Astrocyte (in vitro differentiated cells and primary cell): ENCODE data around the gene EXOC4. TPM values are rescaled to one million over a fixed set of nuclear protein-coding genes. Genes with fewer than 3 reads are reported as not detected.

Experiments used
- DNase-seq: peaks from one replicate; pipeline ENCODE4 v3.0.0-alpha.2; 2010; ENCODE audit warnings: low read depth
- FAIRE-seq: peaks from 2 replicates; lab custom pipeline; 2011; peaks lifted over from hg19 to GRCh38; lab: Jason Lieb, UNC
- H2AFZ ChIP-seq: 2 replicates; pipeline ENCODE4 v1.6.0; 2012; ENCODE audit warnings: low read depth, low read length, inconsistent platforms
- H3K27ac ChIP-seq: 2 replicates; pipeline ENCODE4 v1.5.1; 2011; ENCODE audit warnings: low read depth, low read length, inconsistent platforms
- H3K27me3 ChIP-seq: 2 replicates; pipeline ENCODE4 v1.6.0; 2011; ENCODE audit warnings: low read length, inconsistent platforms; ENCODE audit not compliant: insufficient read depth
- H3K36me3 ChIP-seq: 2 replicates; pipeline ENCODE4 v1.5.1; 2011; ENCODE audit warnings: low read length, inconsistent platforms; ENCODE audit not compliant: insufficient read depth
- H3K4me1 ChIP-seq: 2 replicates; pipeline ENCODE4 v1.5.1; 2011; ENCODE audit warnings: low read length, inconsistent platforms; ENCODE audit not compliant: insufficient read depth
- H3K4me2 ChIP-seq: 2 replicates; pipeline ENCODE4 v1.6.0; 2012; ENCODE audit warnings: low read length, inconsistent platforms
- H3K4me3 ChIP-seq: 2 replicates; pipeline ENCODE4 v1.5.1; 2011; ENCODE audit warnings: low read depth, mild to moderate bottlenecking, low read length, inconsistent platforms; ENCODE audit not compliant: insufficient read depth
- H3K79me2 ChIP-seq: 2 replicates; pipeline ENCODE4 v1.6.0; 2012; ENCODE audit warnings: mild to moderate bottlenecking, low read length, inconsistent platforms; ENCODE audit not compliant: insufficient read depth
- H3K9ac ChIP-seq: 2 replicates; pipeline ENCODE4 v1.6.0; 2012; ENCODE audit warnings: mild to moderate bottlenecking, low read length, inconsistent platforms
- H3K9me3 ChIP-seq: 2 replicates; pipeline ENCODE4 v1.5.1; 2012; ENCODE audit warnings: low read depth, mild to moderate bottlenecking, low read length, inconsistent platforms; ENCODE audit not compliant: insufficient read depth
- H4K20me1 ChIP-seq: 2 replicates; pipeline ENCODE4 v1.6.0; 2012; ENCODE audit warnings: low read length, inconsistent platforms; ENCODE audit not compliant: insufficient read depth
- H3K27ac Mint-ChIP-seq: one replicate; pipeline ENCODE4 v1.8.0; 2021; ENCODE audit warnings: mild to moderate bottlenecking, mixed read lengths; ENCODE audit not compliant: unreplicated experiment
- H3K27me3 Mint-ChIP-seq: one replicate; pipeline ENCODE4 v1.8.0; 2021; ENCODE audit warnings: low read depth, mixed read lengths; ENCODE audit not compliant: unreplicated experiment
- H3K36me3 Mint-ChIP-seq: one replicate; pipeline ENCODE4 v1.8.0; 2021; ENCODE audit warnings: low read depth, mixed read lengths; ENCODE audit not compliant: unreplicated experiment
- H3K4me1 Mint-ChIP-seq: one replicate; pipeline ENCODE4 v1.8.0; 2021; ENCODE audit warnings: low read depth, mixed read lengths; ENCODE audit not compliant: unreplicated experiment
- H3K4me3 Mint-ChIP-seq: one replicate; pipeline ENCODE4 v1.8.0; 2021; ENCODE audit warnings: mild to moderate bottlenecking, moderate library complexity, mixed read lengths; ENCODE audit not compliant: unreplicated experiment
- H3K9me3 Mint-ChIP-seq: one replicate; pipeline ENCODE4 v1.8.0; 2021; ENCODE audit warnings: mild to moderate bottlenecking, mixed read lengths; ENCODE audit not compliant: unreplicated experiment
- CTCF ChIP-seq: IDR thresholded peaks from 2 replicates; pipeline ENCODE4 v1.5.1; 2011; ENCODE audit warnings: low read depth, mild to moderate bottlenecking, inconsistent platforms, low read length, moderate library complexity; ENCODE audit not compliant: insufficient read depth
- EZH2 ChIP-seq: IDR thresholded peaks from 2 replicates; pipeline ENCODE4 v1.6.1; 2012; ENCODE audit warnings: mild to moderate bottlenecking, low read length, inconsistent platforms; ENCODE audit not compliant: insufficient read depth
- total RNA-seq: library from RNA; stranded (reverse); gene quantifications from 2 replicates; pipeline ENCODE4 v1.2.1, GENCODE V29; 2021

Gene EXOC4
- total RNA-seq, 1 donor from 2014 or later, result 57.5 TPM

- H3K4me3 Mint-ChIP-seq, result no peak overlapping the region
Observed at GRCh38 chr7:134058980-134059379, 806.1 kb downstream of the EXOC4 start.

GRCh38 chr7:134059921-134060320 lies 807.0 kb downstream of the EXOC4 start:
- no peak for DNase-seq
- H3K27me3 Mint-ChIP-seq, result no peaks in the 10 kb centered on the region
- H3K27ac Mint-ChIP-seq, result no peak overlapping the region
- Histone ChIP-seq H3K9me3 (no peaks in the 10 kb centered on the region), H3K4me3 (no peak overlapping the region), H3K4me2 (no peak overlapping the region), H2AFZ (no peak overlapping the region), H3K27me3 (no peaks in the 10 kb centered on the region), H3K79me2 (no peaks in the 10 kb centered on the region), H3K4me1 (no peaks in the 10 kb centered on the region), H3K27ac (no peak overlapping the region), H4K20me1 (no peaks in the 10 kb centered on the region), H3K36me3 (no peaks in the 10 kb centered on the region), H3K9ac (no peak overlapping the region)
- no peak overlapping the region for H3K4me3 Mint-ChIP-seq
- H3K36me3 Mint-ChIP-seq, result peaks cover 2% of the 10 kb centered on the region
- FAIRE-seq, result no peak
- no peaks in the 10 kb centered on the region for H3K4me1 Mint-ChIP-seq
- no peaks in the 10 kb centered on the region for H3K9me3 Mint-ChIP-seq
- TF ChIP-seq CTCF, result no peak
- TF ChIP-seq EZH2, result no peak

More at GRCh38 chr7:134058980-134059379, 806.1 kb downstream of the EXOC4 start:
- no peaks in the 10 kb centered on the region for H3K9me3 ChIP-seq
- DNase-seq (no peak), FAIRE-seq (no peak)
- H3K9ac ChIP-seq, result no peak overlapping the region
- no peaks in the 10 kb centered on the region for H3K79me2 ChIP-seq
- Mint-ChIP-seq H3K36me3 (no peaks in the 10 kb centered on the region), H3K27ac (no peak overlapping the region), H3K27me3 (no peaks in the 10 kb centered on the region), H3K4me1 (no peaks in the 10 kb centered on the region), H3K9me3 (no peaks in the 10 kb centered on the region)
- H3K4me1 ChIP-seq, result no peaks in the 10 kb centered on the region
- no peaks in the 10 kb centered on the region for H3K27me3 ChIP-seq
- H3K4me2 ChIP-seq, result no peak overlapping the region
- no peaks in the 10 kb centered on the region for H4K20me1 ChIP-seq
- no peak overlapping the region for H3K4me3 ChIP-seq
- no peak overlapping the region for H3K27ac ChIP-seq
- H3K36me3 ChIP-seq, result no peaks in the 10 kb centered on the region
- H2AFZ ChIP-seq, result no peak overlapping the region
- TF ChIP-seq EZH2 (no peak), CTCF (no peak)

- no peaks in the 10 kb centered on the region for H3K79me2 ChIP-seq
Observed at GRCh38 chr7:134060874-134061273, 808.0 kb downstream of the EXOC4 start.

More at GRCh38 chr7:134060874-134061273, 808.0 kb downstream of the EXOC4 start:
- no peaks in the 10 kb centered on the region for H3K9me3 ChIP-seq
- no peak overlapping the region for H2AFZ ChIP-seq
- no peak overlapping the region for H3K4me3 ChIP-seq
- H3K9me3 Mint-ChIP-seq, result no peaks in the 10 kb centered on the region
- no peaks in the 10 kb centered on the region for H3K27me3 ChIP-seq
- no peak overlapping the region for H3K4me2 ChIP-seq
- H3K27ac ChIP-seq, result no peak overlapping the region
- H3K4me1 ChIP-seq, result no peaks in the 10 kb centered on the region
- no peak overlapping the region for H3K4me3 Mint-ChIP-seq
- no peaks in the 10 kb centered on the region for H3K36me3 ChIP-seq
- DNase-seq (no peak), FAIRE-seq (no peak)
- no peak for TF ChIP-seq CTCF
- no peak for TF ChIP-seq EZH2
- H4K20me1 ChIP-seq, result no peaks in the 10 kb centered on the region
- H3K27me3 Mint-ChIP-seq, result no peaks in the 10 kb centered on the region
- no peak overlapping the region for H3K27ac Mint-ChIP-seq
- peaks cover 2% of the 10 kb centered on the region for H3K36me3 Mint-ChIP-seq
- no peak overlapping the region for H3K9ac ChIP-seq
- no peaks in the 10 kb centered on the region for H3K4me1 Mint-ChIP-seq
